Osteoblast (primary cell): Measurements from ENCODE around the gene SPAG16. TPM values are rescaled to one million over a fixed set of nuclear protein-coding genes. Genes with fewer than 3 reads are reported as not detected.

Experiments
- DNase-seq: peaks from one replicate; pipeline ENCODE4 v3.0.0; 2011; ENCODE audit warnings: low spot score, mixed read lengths; ENCODE audit not compliant: insufficient read length; ENCODE audit errors: missing footprints
- H2AFZ ChIP-seq: 2 replicates; pipeline ENCODE4 v1.6.0; 2011; ENCODE audit warnings: mild to moderate bottlenecking, low read length
- H3K27ac ChIP-seq: 2 replicates; pipeline ENCODE4 v1.5.1; 2011; ENCODE audit warnings: mild to moderate bottlenecking, low read depth, low read length, moderate library complexity
- H3K27me3 ChIP-seq: 2 replicates; pipeline ENCODE4 v1.6.0; 2012; ENCODE audit warnings: mild to moderate bottlenecking, control low read depth, inconsistent platforms, low read length, moderate library complexity; ENCODE audit not compliant: insufficient read depth
- H3K36me3 ChIP-seq: 2 replicates; pipeline ENCODE4 v1.5.1; 2011; ENCODE audit warnings: mild to moderate bottlenecking, low read length, control low read depth, moderate library complexity; ENCODE audit not compliant: insufficient read depth
- H3K4me1 ChIP-seq: 2 replicates; pipeline ENCODE4 v1.5.1; 2011; ENCODE audit warnings: mild to moderate bottlenecking, low read length, control low read depth, moderate library complexity; ENCODE audit not compliant: insufficient read depth
- H3K4me2 ChIP-seq: 2 replicates; pipeline ENCODE4 v1.6.0; 2011; ENCODE audit warnings: mild to moderate bottlenecking, low read length; ENCODE audit not compliant: insufficient read depth
- H3K4me3 ChIP-seq: fragments of 200-600 bp; sonication (generic); 3 replicates; pipeline ENCODE4 v1.5.1; 2012; ENCODE audit warnings: mild to moderate bottlenecking, low read length, inconsistent platforms; ENCODE audit not compliant: insufficient read depth
- H3K79me2 ChIP-seq: 2 replicates; pipeline ENCODE4 v1.6.0; 2012; ENCODE audit warnings: mild to moderate bottlenecking, low read length, control low read depth, inconsistent platforms; ENCODE audit not compliant: insufficient read depth
- H3K9me3 ChIP-seq: 2 replicates; pipeline ENCODE4 v1.5.1; 2011; ENCODE audit warnings: low read depth, low read length, control low read depth
- H4K20me1 ChIP-seq: 2 replicates; pipeline ENCODE4 v1.6.0; 2012; ENCODE audit warnings: mild to moderate bottlenecking, low read length, control low read depth; ENCODE audit not compliant: insufficient read depth
- total RNA-seq: library from RNA; depleted of rRNA; stranded (reverse); fragments of >200 nt; gene quantifications from 2 replicates; pipeline ENCODE4 v1.2.3, GENCODE V29; 2012
- TF ChIP-seq, protein P1 (sequence below): IDR thresholded peaks from 2 replicates; pipeline ENCODE4 v1.5.1; 2011; ENCODE audit warnings: mild to moderate bottlenecking, low read depth, low read length, moderate library complexity; ENCODE audit errors: extremely low read depth

The SPAG16 gene
- total RNA-seq, 1 donor = 47.8 TPM

DNA sequence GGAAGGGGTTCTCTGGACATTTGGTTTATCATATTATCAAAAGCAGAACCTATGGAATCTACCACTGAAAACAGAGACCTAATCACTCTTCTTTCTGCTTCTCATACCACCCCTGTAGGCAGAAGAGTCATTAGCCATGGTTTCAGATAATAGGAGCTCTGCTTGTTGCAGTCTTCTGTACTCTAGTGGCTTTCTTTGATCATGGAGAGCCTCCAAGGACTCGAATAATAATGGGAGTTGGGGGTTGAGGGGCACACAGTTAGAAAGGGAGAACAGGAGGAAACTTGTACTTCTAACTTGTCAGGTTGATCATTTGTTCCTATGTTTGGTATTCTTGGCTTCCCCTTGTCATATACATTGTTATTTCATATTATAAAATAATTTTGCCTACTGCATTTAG, 1074.2 kb downstream of the SPAG16 start:
- H3K4me2 ChIP-seq = no peak overlapping the region
- TF ChIP-seq, protein P1, sequence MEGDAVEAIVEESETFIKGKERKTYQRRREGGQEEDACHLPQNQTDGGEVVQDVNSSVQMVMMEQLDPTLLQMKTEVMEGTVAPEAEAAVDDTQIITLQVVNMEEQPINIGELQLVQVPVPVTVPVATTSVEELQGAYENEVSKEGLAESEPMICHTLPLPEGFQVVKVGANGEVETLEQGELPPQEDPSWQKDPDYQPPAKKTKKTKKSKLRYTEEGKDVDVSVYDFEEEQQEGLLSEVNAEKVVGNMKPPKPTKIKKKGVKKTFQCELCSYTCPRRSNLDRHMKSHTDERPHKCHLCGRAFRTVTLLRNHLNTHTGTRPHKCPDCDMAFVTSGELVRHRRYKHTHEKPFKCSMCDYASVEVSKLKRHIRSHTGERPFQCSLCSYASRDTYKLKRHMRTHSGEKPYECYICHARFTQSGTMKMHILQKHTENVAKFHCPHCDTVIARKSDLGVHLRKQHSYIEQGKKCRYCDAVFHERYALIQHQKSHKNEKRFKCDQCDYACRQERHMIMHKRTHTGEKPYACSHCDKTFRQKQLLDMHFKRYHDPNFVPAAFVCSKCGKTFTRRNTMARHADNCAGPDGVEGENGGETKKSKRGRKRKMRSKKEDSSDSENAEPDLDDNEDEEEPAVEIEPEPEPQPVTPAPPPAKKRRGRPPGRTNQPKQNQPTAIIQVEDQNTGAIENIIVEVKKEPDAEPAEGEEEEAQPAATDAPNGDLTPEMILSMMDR = no peak
- no peaks in the 10 kb centered on the region for H3K4me1 ChIP-seq
- H3K36me3 ChIP-seq = no peaks in the 10 kb centered on the region
- no peaks in the 10 kb centered on the region for H4K20me1 ChIP-seq
- peaks cover 2% of the 10 kb centered on the region for H3K9me3 ChIP-seq
- H3K27ac ChIP-seq = no peak overlapping the region
- no peaks in the 10 kb centered on the region for H3K79me2 ChIP-seq
- no peak overlapping the region for H2AFZ ChIP-seq
- H3K27me3 ChIP-seq = no peaks in the 10 kb centered on the region
- no peak overlapping the region for H3K4me3 ChIP-seq
- DNase-seq = no peak

DNA sequence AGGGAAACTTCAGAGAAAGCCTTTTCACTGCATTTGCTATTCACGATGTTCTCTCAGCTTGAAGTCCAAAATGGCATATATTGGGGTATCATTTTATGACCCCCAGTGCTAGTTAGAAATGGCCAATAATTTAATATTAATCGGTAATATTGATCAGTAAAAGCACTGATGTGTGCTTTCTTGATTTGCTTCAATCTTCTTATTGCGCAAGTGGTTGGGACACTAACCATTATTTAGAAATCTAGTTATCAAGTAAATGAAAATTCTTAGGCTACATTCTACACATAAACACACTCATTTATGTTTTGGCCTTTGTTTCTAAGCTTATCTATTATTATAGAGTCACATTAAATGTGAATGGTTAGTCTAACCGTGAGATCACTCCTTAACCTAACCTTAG, 1076.9 kb downstream of the SPAG16 start:
- H3K79me2 ChIP-seq = no peaks in the 10 kb centered on the region
- no peaks in the 10 kb centered on the region for H3K4me1 ChIP-seq
- no peaks in the 10 kb centered on the region for H3K27me3 ChIP-seq
- H3K36me3 ChIP-seq = no peaks in the 10 kb centered on the region
- peaks cover 2% of the 10 kb centered on the region for H3K9me3 ChIP-seq
- TF ChIP-seq, protein P1 = no peak
- no peak for DNase-seq
- no peaks in the 10 kb centered on the region for H4K20me1 ChIP-seq
- no peak overlapping the region for H3K4me3 ChIP-seq
- H3K27ac ChIP-seq = no peak overlapping the region
- no peak overlapping the region for H3K4me2 ChIP-seq
- no peak overlapping the region for H2AFZ ChIP-seq

DNA sequence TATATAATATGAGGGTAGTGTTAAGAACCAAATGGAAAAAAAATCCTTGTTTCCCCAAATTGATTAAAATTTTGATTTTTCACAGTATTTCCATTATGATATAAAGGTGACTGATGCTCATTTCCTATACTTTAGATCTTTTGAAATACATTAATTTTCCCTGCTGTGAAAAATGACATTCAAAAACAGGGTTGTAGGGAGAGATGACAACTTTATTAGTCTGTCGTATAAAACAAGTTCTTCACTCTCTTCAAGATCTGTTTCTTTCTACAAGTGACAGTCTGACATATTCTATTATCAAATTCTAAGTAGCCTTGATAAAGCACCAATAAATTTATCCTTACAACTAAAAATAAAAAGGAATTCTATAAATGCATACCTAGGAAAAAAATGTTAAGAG, 1081.3 kb downstream of the SPAG16 start:
- DNase-seq = no peak
- Histone ChIP-seq H3K27ac (no peak overlapping the region), H3K27me3 (no peaks in the 10 kb centered on the region), H3K36me3 (no peaks in the 10 kb centered on the region), H4K20me1 (no peaks in the 10 kb centered on the region), H3K79me2 (no peaks in the 10 kb centered on the region), H3K4me3 (no peak overlapping the region), H2AFZ (no peak overlapping the region), H3K4me2 (no peak overlapping the region), H3K9me3 (no peaks in the 10 kb centered on the region), H3K4me1 (no peaks in the 10 kb centered on the region)
- TF ChIP-seq, protein P1 = no peak

DNA sequence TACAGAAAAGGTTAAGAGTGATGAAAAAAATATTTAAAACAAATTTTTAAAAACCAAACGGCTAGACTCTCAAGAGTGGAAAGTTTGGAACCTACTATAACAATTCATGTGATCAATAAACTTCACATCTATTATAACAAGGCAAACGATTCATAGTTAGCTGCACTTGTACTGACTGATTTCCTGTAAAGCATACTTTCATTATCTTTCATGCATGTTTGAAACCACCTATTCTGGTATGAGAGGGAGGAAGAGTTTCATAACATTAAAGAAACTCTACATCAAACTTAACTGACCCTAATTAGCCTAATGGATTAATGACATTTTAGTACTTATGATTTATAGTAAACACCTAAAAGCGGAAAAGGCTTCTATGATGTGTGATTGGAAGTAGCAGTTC, 1082.9 kb downstream of the SPAG16 start:
- Histone ChIP-seq H4K20me1 (no peaks in the 10 kb centered on the region), H3K79me2 (no peaks in the 10 kb centered on the region), H3K4me3 (no peak overlapping the region), H3K27me3 (no peaks in the 10 kb centered on the region), H3K4me1 (no peaks in the 10 kb centered on the region), H3K4me2 (no peak overlapping the region), H2AFZ (no peak overlapping the region), H3K9me3 (no peaks in the 10 kb centered on the region), H3K36me3 (no peaks in the 10 kb centered on the region), H3K27ac (no peak overlapping the region)
- no peak for DNase-seq
- TF ChIP-seq, protein P1 = no peak
